Right lobe of liver (tissue), 6 donors: Measurements from ENCODE around the gene DNASE1L2. TPM values are rescaled to one million over a fixed set of nuclear protein-coding genes. Genes with fewer than 3 reads are reported as not detected.

Experiments
- ATAC-seq, 4 donors: fragments of 200-7000 bp; cut with Tn5 transposase; one replicate each; pipeline ENCODE4 v1.9.1; 2020; ENCODE audit warnings: mild to moderate bottlenecking in 4 of 4, moderate library complexity in 4 of 4
- DNase-seq, 3 donors: peaks; one replicate each; pipeline ENCODE4 v3.0.0-alpha.2; 2020
- H3K27ac ChIP-seq, 3 donors: fragments of 200-600 bp; one replicate each; pipeline ENCODE4 v1.8.0; 2022
- H3K27me3 ChIP-seq, 2 donors: fragments of 200-600 bp; one replicate each; pipeline ENCODE4 v1.8.0; 2022
- H3K36me3 ChIP-seq, 4 donors: fragments of 200-600 bp; sonication (generic) in 1 of 4; one replicate each; pipeline versions ENCODE4 v1.5.1 to v1.8.0; 2017 to 2022; ENCODE audit warnings: control low read depth in 1 of 4
- H3K4me1 ChIP-seq, 4 donors: fragments of 200-600 bp; sonication (generic) in 1 of 4; one replicate each; pipeline versions ENCODE4 v1.5.1 to v1.8.0; 2017 to 2022; ENCODE audit warnings: control low read depth in 1 of 4
- H3K4me3 ChIP-seq, 3 donors: fragments of 200-600 bp; one replicate each; pipeline ENCODE4 v1.8.0; 2022
- H3K9me3 ChIP-seq, 4 donors: fragments of 200-600 bp; sonication (generic) in 1 of 4; one replicate each; pipeline versions ENCODE4 v1.5.1 to v1.8.0; 2017 to 2022; ENCODE audit warnings: control low read depth in 1 of 4
- CTCF ChIP-seq, 4 donors: fragments of 200-600 bp in 3 of 4; fragments of 450-650 bp in 1 of 4; IDR thresholded peaks; one replicate each; pipeline versions ENCODE4 v1.5.1 to v1.8.0; 2016 to 2022; ENCODE audit warnings: antibody characterized with exemption in 4 of 4, mild to moderate bottlenecking in 2 of 4
- POLR2A ChIP-seq: fragments of 450-650 bp; IDR thresholded peaks from one replicate; pipeline ENCODE4 v1.6.1; 2017; ENCODE audit warnings: antibody characterized with exemption, mild to moderate bottlenecking
- WGBS: methylation state at CpG from one replicate; pipeline ENCODE4 v1.1.6; 2018; ENCODE audit warnings: low coverage, low lambda C conversion rate; ENCODE audit not compliant: insufficient coverage; ENCODE audit errors: missing lambda C conversion rate; 5-methylcytosine and 5-hydroxymethylcytosine counted together
- intact Hi-C, 2 donors: fragments of 100-400 bp; cut with DNase I; formaldehyde crosslinking; loops; one replicate each; pipeline versions ENCODE4 v1.11.2 to v1.14.1; 2022
- total RNA-seq, 6 experiments: library from RNA; depleted of rRNA in 2 of 6; stranded (reverse); fragments of >200 nt in 2 of 6; fragmentation: NEBNext Ultra II Directional in 3 of 6; extraction: Animal tissue kit (Norgen Biotek cat#: 25700) in 3 of 6; gene quantifications; one replicate each; pipeline versions ENCODE4 v1.1.0 to v1.2.4, GENCODE V29; 2016 to 2023
- donor health status: DM: no; HTN: yes; CAD: no.
- donor health status: DM: no; HTN: no; CAD: no.
- donor health status: DM: no; HTN: no; CAD: no.
- donor health status: DM: no; HTN: yes; CAD: no.
- donor health status: DM: no; HTN: yes; CAD: no.

Gene DNASE1L2
- total RNA-seq, 6 experiments from 2014 or later: 0.31 to 1.1 (median 0.40) TPM; not detected in 1

- 77% methylated on average over 9 of the region's 24 CpGs for WGBS
- ATAC-seq (no peak), DNase-seq (no peak)
- TF ChIP-seq CTCF (IDR thresholded peaks at IDR 0.05) (no peak), POLR2A (no peak)
- Histone ChIP-seq H3K4me1 (no peaks in the 10 kb centered on the region), H3K4me3 (no peak overlapping the region), H3K9me3 (no peaks in the 10 kb centered on the region), H3K27ac (no peak overlapping the region), H3K27me3 (no peaks in the 10 kb centered on the region), H3K36me3 (no peaks in the 10 kb centered on the region)
- intact Hi-C loops: no loop called here
Observed at GRCh38 chr16:2280981-2281542, 44.8 kb downstream of the DNASE1L2 start.

GRCh38 chr16:2282262-2282661 is 46.0 kb downstream of the DNASE1L2 start:
- no peaks in the 10 kb centered on the region for H3K27me3 ChIP-seq
- WGBS: 27% methylated on average over 2 of the region's 5 CpGs
- no peak for TF ChIP-seq CTCF (IDR thresholded peaks at IDR 0.05)
- no peak for TF ChIP-seq POLR2A
- no peaks in the 10 kb centered on the region for H3K4me1 ChIP-seq
- DNase-seq: no peak
- H3K9me3 ChIP-seq: no peaks in the 10 kb centered on the region
- no peak overlapping the region for H3K4me3 ChIP-seq
- no peak overlapping the region for H3K27ac ChIP-seq
- intact Hi-C loops: no loop called here
- no peak for ATAC-seq
- no peaks in the 10 kb centered on the region for H3K36me3 ChIP-seq

GRCh38 chr16:2282866-2283555 is 46.8 kb downstream of the DNASE1L2 start:
- Histone ChIP-seq H3K9me3 (no peaks in the 10 kb centered on the region), H3K4me3 (no peak overlapping the region), H3K27me3 (no peaks in the 10 kb centered on the region), H3K27ac (no peak overlapping the region), H3K4me1 (no peaks in the 10 kb centered on the region), H3K36me3 (no peaks in the 10 kb centered on the region)
- WGBS: 80% methylated on average over 1 of the region's 26 CpGs
- TF ChIP-seq POLR2A (no peak), CTCF (IDR thresholded peaks at IDR 0.05) (no peak)
- intact Hi-C loops: no loop called here
- no peak for DNase-seq
- ATAC-seq: no peak

GRCh38 chr16:2284001-2284770 is 47.9 kb downstream of the DNASE1L2 start:
- TF ChIP-seq POLR2A (no peak), CTCF (IDR thresholded peaks at IDR 0.05) (no peak)
- Histone ChIP-seq H3K4me3 (no peak overlapping the region), H3K4me1 (no peaks in the 10 kb centered on the region), H3K9me3 (no peaks in the 10 kb centered on the region), H3K36me3 (no peaks in the 10 kb centered on the region), H3K27ac (no peak overlapping the region), H3K27me3 (no peaks in the 10 kb centered on the region)
- intact Hi-C loops: no loop called here
- no peak for ATAC-seq
- 70% methylated on average over 5 of the region's 37 CpGs for WGBS
- DNase-seq: no peak
